Osteocyte (in vitro differentiated cells): ENCODE data around the gene SPRR5. TPM values are rescaled to one million over a fixed set of nuclear protein-coding genes. Genes with fewer than 3 reads are reported as not detected.

ENCODE experiments used
- DNase-seq: peaks from one replicate; pipeline ENCODE4 v3.0.0; 2021; ENCODE audit warnings: mixed read lengths; ENCODE audit not compliant: unreplicated experiment; ENCODE audit errors: extremely low spot score
- H3K27ac Mint-ChIP-seq: one replicate; pipeline ENCODE4 v1.8.0; 2021; ENCODE audit warnings: mild to moderate bottlenecking, mixed read lengths; ENCODE audit not compliant: unreplicated experiment
- H3K27me3 Mint-ChIP-seq: one replicate; pipeline ENCODE4 v1.8.0; 2021; ENCODE audit warnings: mixed read lengths; ENCODE audit not compliant: unreplicated experiment
- H3K36me3 Mint-ChIP-seq: one replicate; pipeline ENCODE4 v1.8.0; 2021; ENCODE audit warnings: mixed read lengths; ENCODE audit not compliant: unreplicated experiment
- H3K4me1 Mint-ChIP-seq: one replicate; pipeline ENCODE4 v1.8.0; 2021; ENCODE audit warnings: mixed read lengths; ENCODE audit not compliant: unreplicated experiment
- H3K4me3 Mint-ChIP-seq: one replicate; pipeline ENCODE4 v1.8.0; 2021; ENCODE audit warnings: mild to moderate bottlenecking, moderate library complexity, mixed read lengths; ENCODE audit not compliant: unreplicated experiment
- H3K9me3 Mint-ChIP-seq: one replicate; pipeline ENCODE4 v1.8.0; 2021; ENCODE audit warnings: mixed read lengths; ENCODE audit not compliant: unreplicated experiment
- total RNA-seq: library from RNA; stranded (reverse); gene quantifications from 2 replicates; pipeline ENCODE4 v1.2.1, GENCODE V29; 2021
- TF ChIP-seq, protein P1 (sequence below): fragments of 200-600 bp; sonication (generic); IDR thresholded peaks from 2 replicates; pipeline ENCODE4 v1.5.0; 2021; ENCODE audit warnings: antibody characterized with exemption, mild to moderate bottlenecking, moderate library complexity

Gene SPRR5
- total RNA-seq, 1 donor from 2014 or later: not detected

DNA sequence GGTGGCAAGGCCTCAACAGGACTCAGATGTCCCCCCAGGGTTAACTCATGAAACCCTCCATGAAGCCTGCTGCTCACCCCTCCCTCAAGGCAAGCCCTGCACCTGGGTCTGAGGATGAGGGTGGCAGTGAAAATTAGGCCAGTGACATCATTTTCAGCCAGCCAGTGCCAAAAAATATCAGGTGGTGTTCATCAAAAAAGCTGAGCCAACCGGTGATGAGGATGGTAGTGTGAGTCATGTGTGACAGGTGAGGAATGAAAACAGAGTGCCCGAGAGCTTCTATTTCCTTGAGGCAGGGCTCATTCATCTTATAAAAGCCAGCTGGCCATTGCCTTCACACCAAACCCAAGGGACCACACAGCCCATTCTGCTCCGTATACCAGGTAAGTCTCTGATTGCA is 36.7 kb downstream of the SPRR5 start, which contains the start of gene SPRR1A:
TSS of gene SPRR1A (plus strand) at position 339 of the 400 bp plus-strand sequence. CDS start 1,150 bp downstream, outside the sequence.
- H3K36me3 Mint-ChIP-seq: no peaks in the 10 kb centered on the region
- no peaks in the 10 kb centered on the region for H3K9me3 Mint-ChIP-seq
- no peak for DNase-seq
- H3K27me3 Mint-ChIP-seq: no peaks in the 10 kb centered on the region
- no peak within 1 kb of the TSS for H3K4me3 Mint-ChIP-seq
- H3K27ac Mint-ChIP-seq: no peak within 1 kb of the TSS
- H3K4me1 Mint-ChIP-seq: no peaks in the 10 kb centered on the region
- TF ChIP-seq, protein P1, sequence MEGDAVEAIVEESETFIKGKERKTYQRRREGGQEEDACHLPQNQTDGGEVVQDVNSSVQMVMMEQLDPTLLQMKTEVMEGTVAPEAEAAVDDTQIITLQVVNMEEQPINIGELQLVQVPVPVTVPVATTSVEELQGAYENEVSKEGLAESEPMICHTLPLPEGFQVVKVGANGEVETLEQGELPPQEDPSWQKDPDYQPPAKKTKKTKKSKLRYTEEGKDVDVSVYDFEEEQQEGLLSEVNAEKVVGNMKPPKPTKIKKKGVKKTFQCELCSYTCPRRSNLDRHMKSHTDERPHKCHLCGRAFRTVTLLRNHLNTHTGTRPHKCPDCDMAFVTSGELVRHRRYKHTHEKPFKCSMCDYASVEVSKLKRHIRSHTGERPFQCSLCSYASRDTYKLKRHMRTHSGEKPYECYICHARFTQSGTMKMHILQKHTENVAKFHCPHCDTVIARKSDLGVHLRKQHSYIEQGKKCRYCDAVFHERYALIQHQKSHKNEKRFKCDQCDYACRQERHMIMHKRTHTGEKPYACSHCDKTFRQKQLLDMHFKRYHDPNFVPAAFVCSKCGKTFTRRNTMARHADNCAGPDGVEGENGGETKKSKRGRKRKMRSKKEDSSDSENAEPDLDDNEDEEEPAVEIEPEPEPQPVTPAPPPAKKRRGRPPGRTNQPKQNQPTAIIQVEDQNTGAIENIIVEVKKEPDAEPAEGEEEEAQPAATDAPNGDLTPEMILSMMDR: no peak

- no peak for DNase-seq
- Mint-ChIP-seq H3K27ac (no peak overlapping the region), H3K36me3 (no peaks in the 10 kb centered on the region), H3K4me3 (no peak overlapping the region), H3K9me3 (no peaks in the 10 kb centered on the region), H3K27me3 (no peaks in the 10 kb centered on the region), H3K4me1 (no peaks in the 10 kb centered on the region)
- TF ChIP-seq, protein P1: no peak
Measured at GRCh38 chr1:152986578-152986977, 39.6 kb downstream of the SPRR5 start.

DNA sequence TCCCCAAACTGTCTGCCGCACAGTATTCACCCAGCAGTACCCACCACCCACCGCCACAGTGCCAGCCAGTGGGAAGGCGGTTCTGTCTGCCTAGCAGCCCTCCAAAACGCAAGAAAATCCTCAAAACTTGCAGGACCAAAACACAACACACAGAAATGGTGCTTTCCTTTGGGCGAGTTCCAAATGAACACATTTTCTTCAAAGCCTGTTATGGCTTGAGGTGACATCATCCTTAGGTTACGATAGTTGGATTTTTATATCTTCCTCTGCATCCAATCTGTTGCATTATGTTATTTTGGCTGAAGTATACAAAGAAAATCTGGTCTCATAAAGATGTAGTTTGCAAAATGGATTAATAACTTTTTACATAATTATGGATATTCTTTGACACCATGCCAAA is 46.2 kb downstream of the SPRR5 start:
- TF ChIP-seq, protein P1: no peak
- no peak for DNase-seq
- Mint-ChIP-seq H3K9me3 (peaks cover 8% of the 10 kb centered on the region), H3K36me3 (no peaks in the 10 kb centered on the region), H3K4me1 (no peaks in the 10 kb centered on the region), H3K27me3 (no peaks in the 10 kb centered on the region), H3K27ac (no peak overlapping the region), H3K4me3 (no peak overlapping the region)

GRCh38 chr1:152995842-152996241 is 48.8 kb downstream of the SPRR5 start:
- no peak overlapping the region for H3K4me3 Mint-ChIP-seq
- TF ChIP-seq, protein P1: no peak
- H3K27me3 Mint-ChIP-seq: no peaks in the 10 kb centered on the region
- no peaks in the 10 kb centered on the region for H3K36me3 Mint-ChIP-seq
- no peak overlapping the region for H3K27ac Mint-ChIP-seq
- peaks cover 8% of the 10 kb centered on the region for H3K9me3 Mint-ChIP-seq
- no peak for DNase-seq
- no peaks in the 10 kb centered on the region for H3K4me1 Mint-ChIP-seq

GRCh38 chr1:152996633-152997400 is 49.8 kb downstream of the SPRR5 start:
- Mint-ChIP-seq H3K4me1 (no peaks in the 10 kb centered on the region), H3K27me3 (no peaks in the 10 kb centered on the region), H3K9me3 (peaks cover 8% of the 10 kb centered on the region), H3K27ac (no peak overlapping the region), H3K36me3 (no peaks in the 10 kb centered on the region), H3K4me3 (no peak overlapping the region)
- DNase-seq: no peak
- TF ChIP-seq, protein P1: no peak
